Adrenal gland (tissue), 12 donors: ENCODE measurements around the gene KDM4B. TPM values are rescaled to one million over a fixed set of nuclear protein-coding genes. Genes with fewer than 3 reads are reported as not detected.

Experiments
- DNase-seq, 7 donors: peaks; one replicate each; pipeline ENCODE4 v3.0.0-alpha.2; 2019 to 2020
- H3K27ac ChIP-seq, 5 donors: fragments of 200-600 bp; sonication (generic) in 4 of 5; 1 replicate in 3 of 5; 2 replicates in 2 of 5; pipeline versions ENCODE4 v1.5.1 to v1.8.0; 2016 to 2020; ENCODE audit warnings: mild to moderate bottlenecking in 1 of 5
- H3K27me3 ChIP-seq: fragments of 200-600 bp; 2 replicates; pipeline ENCODE4 v1.8.0; 2021
- H3K36me3 ChIP-seq, 2 donors: fragments of 200-600 bp; replicated peaks in 1 of 2; 1 replicate in 1 of 2; 2 replicates in 1 of 2; pipeline versions ENCODE4 v1.5.1 to v1.8.0; 2018 to 2022
- H3K4me1 ChIP-seq, 2 donors: fragments of 200-600 bp; replicated peaks in 1 of 2; 1 replicate in 1 of 2; 2 replicates in 1 of 2; pipeline versions ENCODE4 v1.5.1 to v1.8.0; 2018 to 2021
- H3K4me3 ChIP-seq, 4 donors: fragments of 200-600 bp; sonication (generic) in 3 of 4; one replicate each; pipeline ENCODE4 v1.5.1; 2016 to 2018
- H3K9me3 ChIP-seq, 3 donors: fragments of 200-600 bp; sonication (generic) in 1 of 3; replicated peaks in 1 of 3; 1 replicate in 2 of 3; 2 replicates in 1 of 3; pipeline versions ENCODE4 v1.5.1 to v1.8.0; 2016 to 2021
- CTCF ChIP-seq, 6 experiments: fragments of 450-650 bp in 4 of 6; fragments of 200-600 bp in 2 of 6; sonication (generic) in 1 of 6; IDR thresholded peaks; 1 replicate in 5 of 6; 2 replicates in 1 of 6; pipeline versions ENCODE4 v1.5.1 to v1.8.0; 2016 to 2021; ENCODE audit warnings: antibody characterized with exemption in 6 of 6, mild to moderate bottlenecking in 2 of 6, moderate library complexity in 1 of 6
- POLR2A ChIP-seq, 2 donors: fragments of 450-650 bp; IDR thresholded peaks; one replicate each; pipeline ENCODE4 v1.6.1; 2017; ENCODE audit warnings: antibody characterized with exemption in 2 of 2, mild to moderate bottlenecking in 2 of 2, moderate library complexity in 1 of 2
- WGBS, 4 donors: extraction: QIAGEN DNeasy Blood & Tissue Kit in 2 of 4; methylation state at CpG; one replicate each; pipeline versions ENCODE4 v1.1.5 to v1.1.7; 2013 to 2017; 5-methylcytosine and 5-hydroxymethylcytosine counted together
- intact Hi-C, 2 donors: fragments of 100-400 bp; cut with DNase I; formaldehyde crosslinking; loops; one replicate each; pipeline versions ENCODE4 v1.14.1 to v1.15.0; 2022 to 2023
- polyA plus RNA-seq, 3 donors: library from polyadenylated mRNA; stranded (reverse); fragments of 200-250 nt in 2 of 3; fragments of 350-450 nt in 1 of 3; fragmentation: Illumina TruSeq in 1 of 3; extraction: RNeasy Lipid Tissue Mini Kit (QIAGEN cat#74804) in 1 of 3; gene quantifications; one replicate each; pipeline ENCODE4 v1.2.3, GENCODE V29; 2013 to 2014
- total RNA-seq, 9 donors: library from RNA; depleted of rRNA in 4 of 9; stranded (reverse); fragments of >200 nt in 4 of 9; fragments of 120-200 nt in 1 of 9; fragmentation: NEBNext Ultra II Directional in 1 of 9; extraction: Animal tissue kit (Norgen Biotek cat#: 25700) in 1 of 9; gene quantifications; one replicate each; pipeline versions ENCODE4 v1.1.0 to v1.2.4, GENCODE V29; 2013 to 2023
- donor health status: healthy with polysubstance abuse.
- donor health status: Bipolar disorder and iron deficiency.
- donor health status: DM: yes; HTN: yes; CAD: no.
- donor health status: DM: no; HTN: no; CAD: no.
- donor health status: DM: no; HTN: no; CAD: no.
- donor health status: DM: yes; HTN: yes; CAD: no.

KDM4B gene
- total and polyA plus RNA-seq, 12 donors, result 9.8 to 65.1 (median 39.9) TPM

GRCh38 chr19:5052515-5052914 is 83.6 kb downstream of the KDM4B start:
- intact Hi-C loops, result loop anchor here (10.0 kb wide), 2 partner anchors 322 to 532 kb away; no protein-coding TSS in a partner anchor
- Histone ChIP-seq H3K4me1 (peaks cover 15 to 26% of the 10 kb centered on the region in 2 donors), H3K27me3 (no peaks in the 10 kb centered on the region), H3K36me3 (peaks cover 0 to 12% of the 10 kb centered on the region in 2 donors), H3K4me3 (no peak overlapping the region), H3K9me3 (no peaks in the 10 kb centered on the region), H3K27ac (peak overlapping the region in 1 of 5 donors; percentile 71)
- peak in 1 of 7 donors; percentile 80 for DNase-seq
- peak in 2 of 6 experiments; percentile 15 to 28 for TF ChIP-seq CTCF (IDR thresholded peaks at IDR 0.05)
- TF ChIP-seq POLR2A (IDR thresholded peaks at IDR 0.05), result no peak
- WGBS, 4 donors, result 60 to 100% (median 93%) methylated on average over 1 to 13 of the region's 13 CpGs

DNA sequence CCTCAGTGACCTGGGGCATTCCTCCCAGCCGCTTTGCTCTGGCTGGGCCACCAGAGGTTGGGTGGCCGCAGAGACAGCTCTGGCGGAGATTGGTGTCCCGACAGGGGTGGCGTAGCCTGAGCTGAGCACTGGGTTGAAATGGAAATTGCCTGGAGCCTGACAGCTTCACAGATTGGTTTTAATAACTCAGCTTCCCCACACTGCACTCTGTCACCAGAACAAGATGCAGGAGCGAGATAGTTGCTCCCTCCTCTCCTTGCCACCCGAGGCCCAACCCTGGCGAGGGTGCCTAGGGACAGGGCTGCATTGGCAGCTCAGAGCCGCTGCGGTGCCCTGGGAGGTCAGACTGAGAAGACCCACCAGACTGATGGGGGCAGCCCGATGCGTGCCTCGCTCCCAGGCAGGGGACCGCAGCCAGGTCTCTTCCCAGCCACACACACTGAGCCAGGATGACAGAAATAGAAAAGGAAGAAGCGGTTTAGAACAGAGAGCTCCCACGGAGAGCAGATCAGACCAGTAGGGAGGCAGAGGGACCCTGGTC is 84.1 kb downstream of the KDM4B start:
- Histone ChIP-seq H3K27me3 (no peaks in the 10 kb centered on the region), H3K27ac (peak overlapping the region in 1 of 5 donors; percentile 71), H3K36me3 (peaks cover 0 to 8% of the 10 kb centered on the region in 2 donors), H3K4me1 (peaks cover 13 to 21% of the 10 kb centered on the region in 2 donors), H3K4me3 (no peak overlapping the region), H3K9me3 (no peaks in the 10 kb centered on the region)
- intact Hi-C loops, result loop anchor here (10.0 kb wide), 2 partner anchors 322 to 532 kb away; no protein-coding TSS in a partner anchor
- peak in 1 of 7 donors; percentile 80 for DNase-seq
- TF ChIP-seq CTCF (IDR thresholded peaks at IDR 0.05) (no peak), POLR2A (IDR thresholded peaks at IDR 0.05) (no peak)
- WGBS, 4 donors, result 84 to 93% (median 91%) methylated on average over 10 to 16 of the region's 16 CpGs

GRCh38 chr19:5053661-5054060 is 84.7 kb downstream of the KDM4B start:
- TF ChIP-seq POLR2A (IDR thresholded peaks at IDR 0.05) (no peak), CTCF (IDR thresholded peaks at IDR 0.05) (no peak)
- Histone ChIP-seq H3K9me3 (no peaks in the 10 kb centered on the region), H3K27ac (peak overlapping the region in 1 of 5 donors; percentile 71), H3K4me1 (peaks cover 6 to 15% of the 10 kb centered on the region in 2 donors), H3K27me3 (no peaks in the 10 kb centered on the region), H3K4me3 (no peak overlapping the region), H3K36me3 (peaks cover 0 to 6% of the 10 kb centered on the region in 2 donors)
- intact Hi-C loops, result loop anchor here (10.0 kb wide), 2 partner anchors 321 to 531 kb away; no protein-coding TSS in a partner anchor
- DNase-seq, result no peak
- 91 to 98% (median 92%) methylated on average over 4 to 11 of the region's 11 CpGs for WGBS, 4 donors

- no peak overlapping the region for H3K4me3 ChIP-seq
- no peak for TF ChIP-seq POLR2A (IDR thresholded peaks at IDR 0.05)
- TF ChIP-seq CTCF (IDR thresholded peaks at IDR 0.05), result no peak
- DNase-seq, result no peak
- H3K4me1 ChIP-seq, result peaks cover 0 to 3% of the 10 kb centered on the region in 2 donors
- H3K9me3 ChIP-seq, result no peaks in the 10 kb centered on the region
- H3K27ac ChIP-seq, result peak overlapping the region in 1 of 5 donors; percentile 38
- intact Hi-C loops, result loop anchor here (10.0 kb wide), 2 partner anchors 320 to 530 kb away; no protein-coding TSS in a partner anchor
- 89 to 93% (median 92%) methylated on average over 13 to 35 of the region's 35 CpGs for WGBS, 4 donors
- H3K27me3 ChIP-seq, result no peaks in the 10 kb centered on the region
- peaks cover 0 to 6% of the 10 kb centered on the region in 2 donors for H3K36me3 ChIP-seq
These were observed 85.9 kb downstream of the KDM4B start for GRCh38 chr19:5054551-5055456.
